HG03439 (cell line): Measurements from ENCODE around the gene ELF4.

ENCODE experiments used
- ATAC-seq: cut with Tn5 transposase; IDR thresholded peaks from one replicate; pipeline ENCODE4 v1.9.1; 2021; ENCODE audit warnings: mild to moderate bottlenecking, moderate library complexity; ENCODE audit not compliant: unreplicated experiment

ELF4 gene

DNA sequence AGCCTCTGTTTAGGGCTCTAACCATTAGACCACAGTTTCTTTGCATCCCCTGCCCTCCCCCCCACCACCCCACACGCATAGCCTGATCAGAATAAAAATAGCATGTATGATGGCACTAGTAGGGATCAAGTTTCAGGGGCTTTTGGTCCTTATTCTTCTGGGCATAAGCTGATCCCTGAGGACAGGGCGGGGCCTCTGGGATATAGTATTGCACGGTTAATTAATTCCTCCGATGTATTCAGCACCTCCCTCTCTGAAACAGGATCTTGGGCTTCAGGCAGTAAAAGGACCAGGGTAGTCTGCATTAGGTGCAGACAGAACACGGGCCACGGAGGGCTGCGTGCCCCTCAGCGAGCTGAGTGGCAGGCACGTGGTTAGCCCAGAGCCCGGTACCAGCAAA is 57.1 kb downstream of the ELF4 start:
- no peak for ATAC-seq

GRCh38 chrX:130051176-130051845 is 59.0 kb downstream of the ELF4 start:
- ATAC-seq, result no peak

- ATAC-seq, result no peak
Observed at GRCh38 chrX:130049821-130050220, 60.5 kb downstream of the ELF4 start.

GRCh38 chrX:130048686-130049222 is 61.5 kb downstream of the ELF4 start:
- ATAC-seq, result no peak

DNA sequence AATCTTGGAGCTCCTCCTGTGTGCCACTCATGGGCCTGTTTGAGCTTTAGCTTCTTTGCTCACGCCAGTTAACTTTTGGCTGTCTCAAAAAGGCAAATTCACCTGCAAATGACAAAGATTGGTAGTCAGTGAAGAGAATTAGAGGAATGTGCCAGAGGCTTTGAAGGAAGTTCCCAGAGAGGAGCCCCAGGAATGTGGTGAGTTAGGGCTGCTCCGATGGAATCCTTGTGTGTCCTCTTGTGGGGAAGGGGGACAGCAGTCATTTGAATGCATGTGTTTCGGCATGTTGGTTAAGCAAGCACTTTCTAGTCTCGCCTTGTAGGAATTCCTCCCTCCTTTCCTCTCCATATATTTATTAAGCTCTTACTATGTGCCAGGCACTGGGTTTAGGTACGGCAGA is 62.9 kb downstream of the ELF4 start:
- ATAC-seq, result no peak

- no peak for ATAC-seq
Observed at GRCh38 chrX:130039847-130040246, 70.5 kb downstream of the ELF4 start.

DNA sequence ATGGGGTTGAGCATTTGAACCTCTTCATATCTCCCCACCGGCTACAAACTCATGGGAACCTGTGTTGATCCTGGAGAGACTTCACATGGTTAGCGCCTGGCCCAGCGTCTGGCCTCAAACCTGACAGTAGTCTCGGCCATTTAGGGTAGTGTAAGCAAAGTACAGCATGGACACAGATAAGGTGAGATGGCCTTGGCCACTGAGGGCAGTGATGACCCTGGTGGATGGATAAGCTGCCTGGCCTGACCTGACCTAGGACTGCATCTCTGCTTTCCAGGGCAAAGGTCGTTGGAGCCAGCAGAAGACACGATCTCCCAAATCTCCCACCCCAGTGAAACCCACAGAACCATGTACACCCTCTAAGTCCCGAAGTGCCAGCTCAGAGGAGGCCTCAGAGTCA is 76.1 kb downstream of the ELF4 start:
- no peak for ATAC-seq

- ATAC-seq, result no peak
Observed at GRCh38 chrX:130032552-130032951, 77.7 kb downstream of the ELF4 start.

GRCh38 chrX:130030826-130031225 is 79.5 kb downstream of the ELF4 start:
- ATAC-seq, result no peak

DNA sequence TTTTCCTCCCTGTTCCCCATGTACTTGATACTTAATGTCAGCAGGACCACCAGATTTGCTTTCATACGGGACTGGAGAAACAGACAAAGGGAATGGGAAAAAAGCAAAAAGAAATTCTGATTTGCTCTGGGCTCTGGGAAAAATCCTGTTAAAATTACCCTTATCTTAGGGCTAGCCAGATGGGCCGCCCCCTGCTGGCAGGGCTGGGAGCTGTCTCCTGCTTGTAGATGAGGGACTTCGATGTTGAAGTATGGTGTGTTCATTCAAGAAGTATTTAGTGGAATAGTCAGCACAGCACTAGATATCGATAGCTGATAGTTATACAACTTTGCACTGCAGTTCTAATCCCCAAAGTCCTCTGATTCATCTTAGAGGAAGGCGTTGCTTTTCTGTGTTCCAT is 82.1 kb downstream of the ELF4 start:
- ATAC-seq, result no peak

DNA sequence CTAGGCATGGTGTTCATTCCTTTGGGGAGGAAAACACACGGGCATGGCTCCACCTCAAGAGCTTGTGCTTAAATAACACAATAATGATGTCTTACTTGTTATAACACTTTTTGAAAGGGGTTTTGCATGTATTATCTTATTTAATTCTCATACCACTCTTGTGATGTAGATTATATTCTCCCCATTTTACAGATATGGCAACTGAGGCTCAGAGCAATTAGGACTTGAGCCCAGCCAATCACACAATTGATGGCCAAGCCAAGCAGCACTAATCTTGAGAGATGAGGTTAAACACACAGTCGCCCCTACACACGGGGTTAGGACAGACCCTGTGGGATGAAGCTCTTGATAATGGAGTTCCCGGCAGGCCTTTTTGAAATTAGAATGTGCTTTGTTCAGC is 82.7 kb downstream of the ELF4 start:
- no peak for ATAC-seq

GRCh38 chrX:130025256-130025655 is 85.0 kb downstream of the ELF4 start:
- ATAC-seq, result no peak

GRCh38 chrX:130024127-130024526 is 86.2 kb downstream of the ELF4 start:
- peak; percentile 99 for ATAC-seq

- ATAC-seq, result no peak
Observed at GRCh38 chrX:130020661-130021324, 89.5 kb downstream of the ELF4 start.

GRCh38 chrX:130018143-130018542 is 92.2 kb downstream of the ELF4 start:
- ATAC-seq, result no peak

- no peak for ATAC-seq
Observed at GRCh38 chrX:130015181-130015580, 95.1 kb downstream of the ELF4 start.
